Measurements from ENCODE around the gene TTC28. TPM values are rescaled to one million over a fixed set of nuclear protein-coding genes. Genes with fewer than 3 reads are reported as not detected.

The TTC28 gene
- polyA plus RNA-seq, 4 donors, result 34.8 to 51.9 (median 36.8) TPM

DNA sequence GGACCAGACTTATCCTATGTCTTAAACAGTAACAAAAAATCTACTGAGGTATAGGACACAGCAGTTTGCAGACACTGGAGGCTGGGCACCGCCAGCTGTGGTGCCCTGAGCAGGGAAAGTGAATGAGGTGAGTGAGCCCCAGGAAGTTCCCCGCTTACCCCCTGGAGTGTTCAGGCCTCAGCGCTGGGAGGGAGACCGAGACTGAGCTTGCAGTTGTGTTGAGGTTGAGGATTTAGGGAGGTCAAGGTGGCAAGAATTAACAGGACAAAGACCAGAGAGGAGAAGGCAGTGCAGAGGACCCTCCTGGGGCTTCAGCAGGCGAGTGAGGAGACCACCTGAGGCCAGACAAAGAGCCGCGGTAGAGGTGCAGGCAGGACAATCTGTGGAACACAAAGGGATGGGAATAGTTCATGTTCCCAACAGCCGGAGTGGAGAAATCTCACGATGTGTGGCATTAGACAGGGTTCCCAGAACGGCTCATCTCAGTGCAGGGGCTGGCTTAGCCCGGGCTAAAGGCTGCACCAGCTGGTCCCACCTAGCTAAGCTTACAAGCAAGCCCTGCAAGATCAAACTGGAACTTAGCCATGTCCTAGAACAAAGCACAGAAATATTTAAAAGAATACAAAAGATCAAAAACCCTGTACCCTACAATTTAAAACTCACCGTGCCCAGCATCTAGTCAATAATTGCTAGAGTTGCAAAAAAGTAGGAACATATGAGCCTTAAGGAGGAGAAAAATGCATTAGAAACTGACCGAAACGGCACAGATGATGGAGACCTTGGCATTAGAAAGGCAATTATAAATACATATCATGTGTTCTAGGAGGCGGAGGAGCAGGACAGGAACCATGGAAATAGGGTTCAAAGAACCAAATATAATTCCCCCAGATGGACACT is 713.2 kb downstream of the TTC28 start:
- no peak for DNase-seq (ENCODE audit: low read depth in 4 of 4, low spot score in 3 of 4)

DNA sequence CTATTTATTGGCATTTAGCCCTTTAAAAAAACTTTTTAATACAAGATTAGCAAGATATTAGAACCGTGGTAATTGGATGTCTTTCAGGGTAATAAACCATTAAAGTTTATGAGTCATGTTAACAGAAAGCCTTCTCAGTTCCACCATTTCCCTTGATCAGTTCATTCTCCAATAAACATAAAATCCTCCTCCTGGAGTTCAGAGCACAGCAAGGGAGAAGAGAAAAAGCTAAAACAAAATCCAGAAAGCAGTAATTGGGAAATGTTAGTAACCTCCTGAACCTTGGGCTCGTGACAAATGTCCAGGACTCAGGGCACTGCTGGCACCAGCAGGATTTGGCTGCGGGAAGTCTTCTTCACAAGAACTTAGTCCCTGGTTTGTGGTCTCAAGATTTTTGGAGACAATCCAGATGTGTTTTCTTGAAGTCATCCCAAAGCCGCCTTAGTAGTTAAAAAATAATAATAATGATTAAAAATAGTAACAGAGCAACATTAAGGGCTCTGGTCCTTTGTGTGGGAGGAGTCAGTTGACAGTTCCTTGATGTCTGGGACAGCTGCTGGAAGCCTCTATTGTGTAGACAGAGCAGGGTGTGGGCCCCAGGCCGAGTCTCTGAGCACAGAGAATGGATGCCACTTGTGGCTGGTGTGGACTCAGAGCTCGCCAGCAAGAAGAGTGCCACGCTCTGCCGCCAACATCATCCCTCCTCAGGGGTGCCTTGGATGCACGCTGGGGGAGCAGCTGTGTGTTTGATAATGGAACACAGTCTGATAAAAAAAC is 717.2 kb downstream of the TTC28 start:
- DNase-seq (ENCODE audit: low read depth in 4 of 4, low spot score in 3 of 4), result no peak

DNA sequence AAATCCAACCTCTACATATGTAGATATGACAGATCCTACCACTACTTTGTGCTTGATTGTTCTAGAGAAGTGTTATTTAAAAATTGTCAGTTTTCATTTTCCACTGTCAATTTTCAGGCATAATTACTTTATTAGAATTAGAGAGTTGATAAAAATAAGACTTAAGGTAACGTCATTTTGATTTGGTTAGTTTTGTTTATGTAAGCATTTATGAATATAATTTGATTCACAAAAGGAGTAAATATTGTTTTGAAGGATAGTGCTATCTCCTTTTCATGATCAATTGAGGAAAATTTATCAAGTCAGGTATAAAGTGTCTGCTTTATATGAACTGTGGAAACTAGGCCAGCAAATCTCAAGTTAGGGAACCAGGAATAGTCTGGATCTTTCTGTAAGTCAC is 718.0 kb downstream of the TTC28 start:
- DNase-seq (ENCODE audit: low read depth in 4 of 4, low spot score in 3 of 4), result no peak

DNA sequence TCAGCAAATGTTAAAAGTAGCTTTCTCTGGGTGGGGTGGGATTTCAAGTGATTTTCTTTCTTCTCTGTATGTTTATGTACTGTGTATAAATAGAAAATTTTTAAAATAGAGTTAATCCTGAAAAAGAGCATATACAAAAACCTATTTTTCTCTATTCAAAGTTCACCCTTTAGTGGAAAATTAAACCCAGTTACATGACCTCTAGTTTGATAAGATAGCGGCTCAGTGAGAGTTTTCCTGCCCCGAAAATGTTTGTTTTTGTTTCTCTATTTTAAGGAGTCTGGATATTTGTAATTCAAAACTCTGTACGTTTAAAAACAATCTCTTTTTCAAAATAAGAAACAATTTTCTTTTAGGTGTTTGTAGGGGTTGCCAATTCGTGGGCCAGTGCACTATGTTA is 718.5 kb downstream of the TTC28 start:
- no peak for DNase-seq (ENCODE audit: low read depth in 4 of 4, low spot score in 3 of 4)

DNA sequence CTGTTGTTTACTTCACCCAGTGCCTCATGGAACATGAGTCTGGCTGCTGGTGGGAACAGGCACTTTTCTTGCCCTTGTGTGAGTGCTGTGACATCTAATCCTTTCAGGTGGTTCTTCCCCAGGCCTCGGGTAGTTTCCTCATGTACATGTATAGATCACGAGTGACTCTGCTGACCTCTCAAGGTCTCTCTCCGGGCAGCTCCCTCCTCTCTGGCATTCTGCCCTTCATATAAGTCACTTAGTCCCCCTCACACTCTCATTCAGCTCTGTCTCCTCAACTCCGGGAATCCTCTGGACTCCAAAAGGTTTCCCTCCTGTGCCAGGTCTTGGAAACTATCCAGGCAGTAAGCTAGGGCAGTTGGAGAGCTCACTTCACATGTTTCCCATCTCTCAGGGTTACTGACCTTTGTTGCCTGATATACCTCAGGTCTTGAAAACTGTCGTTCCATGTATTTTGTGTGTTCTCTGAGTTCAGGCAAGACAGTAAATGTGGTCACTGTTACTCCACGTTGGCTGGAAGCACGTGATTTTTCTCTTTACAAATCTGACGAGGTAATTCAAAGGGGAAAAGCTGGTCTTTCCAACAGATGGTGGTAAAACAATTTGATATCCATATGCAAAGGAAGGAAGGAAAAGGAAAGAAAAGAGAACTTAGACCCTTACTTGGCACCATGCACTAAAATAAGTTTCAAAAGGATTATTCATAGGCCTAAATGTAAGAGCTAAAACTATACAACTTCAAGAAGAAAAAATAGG is 720.1 kb downstream of the TTC28 start:
- DNase-seq (ENCODE audit: low read depth in 4 of 4, low spot score in 3 of 4), result no peak

DNA sequence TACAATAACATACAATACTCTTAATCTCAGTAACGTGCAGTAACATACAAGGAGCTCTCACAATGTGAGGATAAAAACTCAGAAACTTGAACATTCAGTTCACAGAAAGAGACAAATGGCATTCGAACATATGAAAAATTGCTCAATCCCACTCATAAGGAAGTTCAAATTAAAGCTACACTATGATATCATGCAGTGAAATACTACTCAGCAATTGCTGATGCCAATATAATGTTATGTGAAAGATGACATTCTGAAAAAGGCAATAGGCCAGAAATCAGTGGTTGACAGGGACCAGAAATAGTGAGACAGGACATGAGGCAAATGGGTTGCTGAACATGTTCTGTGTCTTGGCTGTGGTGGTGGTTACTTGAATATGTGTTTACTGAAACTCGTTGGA is 726.9 kb downstream of the TTC28 start:
- DNase-seq (ENCODE audit: low read depth in 4 of 4, low spot score in 3 of 4), result no peak

DNA sequence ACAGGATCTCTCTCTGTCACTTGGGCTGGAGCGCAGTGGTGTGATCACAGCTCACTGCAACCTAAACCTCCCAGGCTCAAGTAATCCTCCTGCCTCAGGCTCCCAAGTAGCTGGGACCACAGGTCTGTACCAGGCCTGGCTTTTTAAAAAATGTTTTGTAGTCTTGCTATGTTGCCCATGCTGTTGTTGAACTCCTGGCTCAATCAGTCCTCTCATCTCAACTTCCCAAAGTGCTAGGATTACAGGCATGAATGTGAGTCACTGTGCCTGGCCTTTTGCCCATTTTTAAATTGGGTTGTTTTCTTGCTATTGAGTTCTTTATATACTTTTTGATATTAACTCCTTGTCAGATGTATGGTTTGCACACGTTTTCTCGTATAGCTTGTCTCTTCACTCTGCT is 727.5 kb downstream of the TTC28 start:
- no peak for DNase-seq (ENCODE audit: low read depth in 4 of 4, low spot score in 3 of 4)

DNA sequence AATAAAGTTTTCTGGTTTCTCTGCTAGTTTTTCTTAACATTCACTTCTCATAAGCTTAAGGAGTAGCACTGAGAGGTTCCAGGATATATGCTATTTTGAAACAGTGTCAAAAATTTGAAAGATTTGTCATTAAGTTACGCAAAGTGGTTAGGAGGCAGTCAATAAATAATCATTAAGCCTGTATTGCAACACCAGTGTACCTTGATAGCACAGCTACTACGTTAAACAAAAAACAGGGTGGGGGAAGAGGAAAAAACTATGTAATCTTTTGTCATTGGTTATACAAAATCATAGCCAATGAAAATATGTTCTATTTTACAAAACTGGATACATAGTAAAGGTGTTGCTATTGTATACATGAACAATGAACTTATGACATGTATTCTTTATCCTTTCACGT is 730.2 kb downstream of the TTC28 start:
- DNase-seq (ENCODE audit: low read depth in 4 of 4, low spot score in 3 of 4), result no peak

DNA sequence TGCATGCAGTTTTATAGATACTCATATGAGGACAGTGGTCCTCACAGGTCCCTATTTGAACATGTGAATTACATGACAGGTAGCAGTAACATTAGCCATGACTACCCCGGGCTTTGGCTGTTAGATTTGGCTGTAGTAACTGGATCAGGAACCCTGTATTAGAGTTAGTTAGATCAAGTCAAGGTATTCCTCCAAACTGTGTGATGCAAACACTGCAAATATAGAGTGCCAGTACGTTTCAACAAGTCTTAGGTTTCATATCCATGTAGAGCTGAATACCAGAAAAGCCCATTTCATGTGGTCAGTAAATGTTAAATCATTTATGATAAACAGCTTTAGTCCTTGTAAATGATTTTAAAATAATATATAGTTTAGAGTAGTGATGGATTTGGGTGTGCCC is 731.1 kb downstream of the TTC28 start:
- DNase-seq (ENCODE audit: low read depth in 4 of 4, low spot score in 3 of 4), result no peak

DNA sequence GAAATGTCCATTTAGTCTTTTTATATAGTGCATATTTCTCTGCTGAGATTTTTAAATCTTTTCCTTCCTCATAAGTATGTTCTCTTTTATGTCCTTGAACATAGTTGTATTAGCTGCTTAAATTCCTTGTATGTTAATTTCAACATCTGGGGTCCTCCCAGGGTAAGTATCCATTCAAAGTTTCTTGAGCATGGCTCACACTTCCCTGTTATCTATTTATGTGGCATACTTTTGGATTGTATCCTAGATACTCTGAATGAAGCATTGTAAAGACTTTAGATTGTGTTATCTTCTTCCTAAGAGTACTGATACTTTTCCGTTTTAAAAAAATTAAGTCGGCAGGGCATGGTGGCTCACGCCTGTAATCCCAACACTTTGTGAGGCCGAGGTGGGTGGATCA is 732.2 kb downstream of the TTC28 start:
- DNase-seq (ENCODE audit: low read depth in 4 of 4, low spot score in 3 of 4), result no peak

DNA sequence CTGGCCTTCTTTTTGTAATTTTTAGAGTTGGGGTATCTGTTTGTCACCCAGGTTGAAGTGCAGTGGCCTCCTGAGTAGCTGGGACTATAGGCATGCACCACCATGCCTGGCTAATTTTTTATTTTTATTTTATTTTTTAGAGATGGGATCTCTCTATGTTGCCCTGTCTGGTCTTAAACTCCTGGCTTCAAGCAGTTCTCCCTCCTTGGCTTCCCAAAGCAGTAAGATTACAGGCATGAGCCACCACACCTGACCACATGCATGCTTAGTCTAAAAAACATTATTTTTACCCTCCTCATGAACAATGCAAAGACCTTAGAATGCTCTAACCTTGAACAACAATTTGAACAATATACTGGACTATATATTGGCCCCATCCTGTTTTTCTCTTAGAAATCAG is 738.5 kb downstream of the TTC28 start:
- DNase-seq (ENCODE audit: low read depth in 4 of 4, low spot score in 3 of 4), result no peak

DNA sequence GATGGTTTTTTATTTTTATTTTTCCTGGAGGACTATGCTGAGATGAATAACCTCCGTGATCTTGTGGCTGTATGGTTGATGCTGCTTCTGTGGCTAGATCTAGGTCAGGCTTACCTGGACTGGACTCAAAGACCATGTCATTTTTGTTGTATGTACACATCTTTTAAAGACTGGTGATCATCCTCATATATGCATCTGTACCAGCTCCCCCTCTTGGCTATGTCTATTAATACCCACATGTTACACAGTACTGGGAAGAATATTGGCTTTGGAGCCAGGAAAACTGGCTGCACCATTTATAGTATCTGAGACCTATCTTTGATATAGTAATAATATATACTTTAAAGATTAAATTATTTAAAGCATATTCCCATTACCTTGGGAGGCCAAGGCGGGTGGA is 742.2 kb downstream of the TTC28 start:
- DNase-seq (ENCODE audit: low read depth in 4 of 4, low spot score in 3 of 4), result no peak

DNA sequence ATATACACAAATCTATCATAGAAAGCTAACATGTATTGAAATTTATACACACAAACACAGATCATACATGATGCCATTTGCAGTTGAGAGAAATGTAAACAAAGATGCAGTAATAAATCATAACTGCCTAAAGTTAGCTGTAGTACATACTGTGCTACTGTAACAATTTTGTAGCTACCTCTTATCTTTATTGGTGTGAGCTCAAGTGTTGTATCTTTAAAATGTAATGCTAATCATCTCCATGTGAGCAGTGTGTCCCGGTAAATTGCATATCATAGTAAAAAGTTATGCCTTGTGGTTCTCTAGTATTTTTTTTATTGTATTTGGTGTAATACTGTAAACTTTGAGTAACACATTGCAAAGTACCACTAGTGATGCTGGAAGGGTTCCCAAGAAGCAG is 743.7 kb downstream of the TTC28 start:
- no peak for DNase-seq (ENCODE audit: low read depth in 4 of 4, low spot score in 3 of 4)

DNA sequence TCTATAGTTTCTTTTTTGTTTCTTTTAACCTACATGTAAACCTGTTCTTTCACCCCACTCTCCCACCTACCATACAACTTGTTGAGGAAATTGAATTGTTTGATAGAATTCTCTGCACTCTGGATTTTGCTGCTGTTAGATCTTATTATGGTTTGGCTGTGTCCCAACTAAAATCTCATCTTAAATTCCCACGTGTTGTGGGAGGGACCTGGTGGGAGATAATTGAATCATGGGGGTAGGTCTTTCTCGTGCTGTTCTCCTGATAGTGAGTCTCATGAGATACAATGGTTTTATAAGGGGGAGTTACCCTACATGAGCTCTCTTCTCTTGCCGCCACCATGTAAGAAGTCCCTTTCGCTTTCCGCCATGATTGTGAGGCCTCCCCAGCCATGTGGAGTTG is 745.6 kb downstream of the TTC28 start:
- DNase-seq (ENCODE audit: low read depth in 4 of 4, low spot score in 3 of 4), result no peak

DNA sequence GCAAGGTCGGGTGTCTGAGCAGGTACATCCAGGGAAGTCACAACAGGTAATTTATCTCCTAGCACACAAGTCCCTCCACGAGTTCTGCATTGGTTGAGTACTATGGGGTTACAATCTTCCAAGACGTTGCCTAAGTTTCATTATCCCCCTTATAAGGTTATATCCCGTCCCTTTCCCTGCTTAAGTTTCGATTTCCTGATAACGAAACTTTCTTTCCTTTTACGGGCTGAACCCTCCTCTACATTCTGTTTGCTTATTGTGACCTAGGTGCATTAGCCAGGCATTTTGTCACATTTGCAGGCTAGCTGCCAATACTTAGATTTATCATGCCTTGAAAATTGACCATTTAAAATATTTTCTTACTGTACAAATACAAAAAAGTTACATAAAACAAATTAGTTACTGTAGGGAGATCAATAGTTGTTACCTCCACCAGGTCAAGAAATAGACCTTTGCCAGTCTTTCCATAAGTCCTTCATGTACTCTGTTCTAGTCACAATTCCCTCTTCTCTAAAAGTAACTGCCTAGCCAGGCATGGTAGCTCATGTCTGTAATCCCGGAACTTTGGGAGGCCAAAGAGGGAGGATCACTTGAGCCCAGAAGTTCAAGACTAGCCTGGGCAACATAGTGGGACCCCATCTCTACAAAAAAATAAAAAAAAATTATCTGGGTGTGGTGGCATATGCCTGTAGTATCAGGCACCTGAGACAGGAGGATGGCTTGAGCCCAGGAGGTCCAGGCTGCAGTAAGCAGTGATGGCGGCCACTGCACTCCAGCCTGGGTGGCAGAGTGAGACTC is 746.3 kb downstream of the TTC28 start:
- no peak for DNase-seq (ENCODE audit: low read depth in 4 of 4, low spot score in 3 of 4)

DNA sequence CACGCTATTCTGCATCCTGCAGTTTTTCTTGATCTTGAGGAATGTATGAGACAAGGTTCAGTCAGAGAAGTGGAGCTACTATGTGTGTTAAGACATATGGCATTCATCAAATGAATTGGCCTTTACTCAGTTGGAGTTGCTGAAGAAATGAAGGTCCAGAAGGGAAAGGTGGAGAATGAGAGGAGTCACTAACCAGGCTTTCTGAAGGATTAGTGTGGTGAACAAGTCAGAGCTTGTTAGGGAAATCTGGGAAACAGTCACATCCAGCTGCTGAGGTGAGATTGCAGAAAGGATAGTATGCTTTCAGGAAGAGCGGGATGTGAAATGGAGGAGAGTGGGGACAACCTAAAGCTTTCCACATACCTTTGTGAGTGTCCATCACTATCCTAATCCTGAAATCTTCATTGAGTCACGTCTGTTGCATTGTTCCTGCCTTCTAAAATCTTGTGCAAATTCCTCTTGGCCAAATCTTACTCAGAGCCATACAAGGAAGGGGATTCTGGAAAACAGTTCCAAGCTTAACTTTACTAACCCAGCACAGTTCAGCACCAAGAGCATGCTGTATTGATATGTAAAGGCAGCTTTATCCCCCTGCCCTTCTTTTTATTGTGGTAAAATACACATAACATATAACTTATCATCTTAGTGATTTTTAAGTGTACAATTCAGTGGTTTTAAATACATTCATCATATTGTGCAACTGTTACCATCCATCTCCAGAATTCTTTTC is 749.1 kb downstream of the TTC28 start:
- no peak for DNase-seq (ENCODE audit: low read depth in 4 of 4, low spot score in 3 of 4)

Measured in left renal pelvis (tissue), 4 donors.